H1 (cell line): ENCODE results near the gene SMAD7. TPM values are rescaled to one million over a fixed set of nuclear protein-coding genes. Genes with fewer than 3 reads are reported as not detected.

Experiments used
- BRCA1 ChIP-seq: IDR thresholded peaks from 2 replicates; pipeline ENCODE4 v1.6.1; 2012; ENCODE audit warnings: low read depth, low read length, improper control_type of control experiment
- CBX8 ChIP-seq: fragments of 300-800, 300-1000 bp; sonication (generic); IDR thresholded peaks from 2 replicates; pipeline ENCODE4 v1.7.1; 2016; ENCODE audit warnings: low read depth, low read length, borderline replicate concordance
- CHD1 ChIP-seq: IDR thresholded peaks from 2 replicates; pipeline ENCODE4 v1.6.1; 2012; ENCODE audit warnings: low read depth, low read length, improper control_type of control experiment
- EZH2 ChIP-seq: fragments of 200-600 bp; sonication (generic); IDR thresholded peaks from 2 replicates; pipeline ENCODE4 v1.7.1; 2012; ENCODE audit warnings: low read depth, mild to moderate bottlenecking, moderate library complexity, low read length, inconsistent platforms; ENCODE audit not compliant: severe bottlenecking
- SAP30 ChIP-seq: fragments of 300-600 bp; sonication (generic); IDR thresholded peaks from 2 replicates; pipeline ENCODE4 v1.7.1; 2012; ENCODE audit warnings: low read length, moderate library complexity, mild to moderate bottlenecking, inconsistent platforms; ENCODE audit not compliant: insufficient read depth, insufficient replicate concordance
- SP2 ChIP-seq: IDR thresholded peaks from 2 replicates; pipeline ENCODE4 v1.6.1; 2012; ENCODE audit warnings: mild to moderate bottlenecking, low read length, inconsistent platforms
- SRF ChIP-seq: IDR thresholded peaks from 2 replicates; pipeline ENCODE4 v1.6.1; 2011; ENCODE audit warnings: mild to moderate bottlenecking, low read depth, low read length, moderate library complexity
- polyA plus RNA-seq, 7 experiments: library from polyadenylated mRNA; depleted of rRNA in 3 of 7; stranded (reverse) in 5 of 7; unstranded in 2 of 7; fragments of >200 nt in 5 of 7; fragments of 200-250 nt in 2 of 7; gene quantifications; 1 replicate in 5 of 7; 2 replicates in 1 of 7; 4 replicates in 1 of 7; pipeline versions ENCODE4 v1.2.1 to v1.2.3, GENCODE V29; 2011 to 2013; ENCODE audit warnings: missing spikeins in 2 of 7, mixed read lengths in 2 of 7
- total RNA-seq: library from RNA; stranded (reverse); fragmentation: NEBNext Ultra II Directional; extraction: Animal tissue kit (Norgen Biotek cat#: 25700); gene quantifications from 2 replicates; pipeline ENCODE4 v1.2.1, GENCODE V29; 2021
- TF ChIP-seq, protein P1 (sequence below), 3 experiments: IDR thresholded peaks; 1 replicate in 2 of 3; 2 replicates in 1 of 3; pipeline versions ENCODE4 v1.5.1 to v1.6.1; 2011; ENCODE audit warnings: low read length in 3 of 3, mild to moderate bottlenecking in 3 of 3, inconsistent platforms in 2 of 3, low read depth in 1 of 3, moderate library complexity in 1 of 3; ENCODE audit not compliant: insufficient read depth in 1 of 3; ENCODE audit errors: control extremely low read depth in 1 of 3
- TF ChIP-seq, protein P2 (sequence below): IDR thresholded peaks from 2 replicates; pipeline ENCODE4 v1.6.1; 2011; ENCODE audit warnings: low read depth, mild to moderate bottlenecking, low read length; ENCODE audit not compliant: insufficient read depth

The SMAD7 gene
- total and polyA plus RNA-seq, 2 of the 8 experiments (the other 6 are each of a cell fraction or from before 2014, with no cell fraction given) = 6.5 to 15.5 TPM

DNA sequence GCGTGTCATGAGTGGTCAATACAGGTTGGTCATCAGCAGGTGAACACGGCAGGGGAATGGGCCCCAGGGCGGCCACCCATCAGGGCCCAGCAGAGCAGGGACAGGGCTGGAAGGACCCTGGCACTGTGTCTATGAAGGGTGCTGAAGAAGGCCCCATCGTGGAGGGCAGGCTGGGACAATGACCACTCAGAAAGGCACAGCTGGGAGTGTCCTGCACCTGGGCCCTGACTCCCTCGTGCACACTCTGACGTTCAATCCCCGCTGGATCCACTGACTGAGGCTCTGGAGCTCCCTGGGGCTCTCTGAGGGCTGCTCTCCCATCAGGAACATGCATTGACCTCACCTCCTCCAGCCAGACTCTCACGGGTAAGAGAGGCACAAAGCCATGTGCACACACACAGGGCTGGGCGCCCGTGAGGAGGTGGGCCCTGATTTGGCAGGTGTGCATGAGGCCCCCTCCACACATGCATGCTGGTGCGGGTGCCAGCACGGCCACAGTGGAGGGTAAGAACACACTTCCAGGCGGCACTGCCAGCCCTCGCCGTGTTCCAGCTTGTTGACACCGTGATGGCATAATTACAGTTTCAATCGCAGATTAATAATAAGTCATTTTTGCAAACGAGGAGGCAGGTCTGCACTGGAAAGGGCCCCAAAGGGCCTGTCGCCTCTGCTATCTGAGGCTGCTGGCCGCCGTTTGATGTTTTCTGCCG, 58.5 kb downstream of the SMAD7 start (continued):
- TF ChIP-seq EZH2 (no peak), BRCA1 (no peak), SRF (no peak), SP2 (no peak), CBX8 (no peak), SAP30 (no peak), CHD1 (no peak)
- TF ChIP-seq, protein P1, sequence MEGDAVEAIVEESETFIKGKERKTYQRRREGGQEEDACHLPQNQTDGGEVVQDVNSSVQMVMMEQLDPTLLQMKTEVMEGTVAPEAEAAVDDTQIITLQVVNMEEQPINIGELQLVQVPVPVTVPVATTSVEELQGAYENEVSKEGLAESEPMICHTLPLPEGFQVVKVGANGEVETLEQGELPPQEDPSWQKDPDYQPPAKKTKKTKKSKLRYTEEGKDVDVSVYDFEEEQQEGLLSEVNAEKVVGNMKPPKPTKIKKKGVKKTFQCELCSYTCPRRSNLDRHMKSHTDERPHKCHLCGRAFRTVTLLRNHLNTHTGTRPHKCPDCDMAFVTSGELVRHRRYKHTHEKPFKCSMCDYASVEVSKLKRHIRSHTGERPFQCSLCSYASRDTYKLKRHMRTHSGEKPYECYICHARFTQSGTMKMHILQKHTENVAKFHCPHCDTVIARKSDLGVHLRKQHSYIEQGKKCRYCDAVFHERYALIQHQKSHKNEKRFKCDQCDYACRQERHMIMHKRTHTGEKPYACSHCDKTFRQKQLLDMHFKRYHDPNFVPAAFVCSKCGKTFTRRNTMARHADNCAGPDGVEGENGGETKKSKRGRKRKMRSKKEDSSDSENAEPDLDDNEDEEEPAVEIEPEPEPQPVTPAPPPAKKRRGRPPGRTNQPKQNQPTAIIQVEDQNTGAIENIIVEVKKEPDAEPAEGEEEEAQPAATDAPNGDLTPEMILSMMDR (IDR thresholded peaks at IDR 0.05; ENCODE audit: control extremely low read depth in 1 of 3, insufficient read depth in 1 of 3, low read depth in 1 of 3, low read length in 3 of 3) = no peak
- TF ChIP-seq, protein P2, sequence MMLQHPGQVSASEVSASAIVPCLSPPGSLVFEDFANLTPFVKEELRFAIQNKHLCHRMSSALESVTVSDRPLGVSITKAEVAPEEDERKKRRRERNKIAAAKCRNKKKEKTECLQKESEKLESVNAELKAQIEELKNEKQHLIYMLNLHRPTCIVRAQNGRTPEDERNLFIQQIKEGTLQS = no peak
